ENCODE data around the gene PTAR1. TPM values are rescaled to one million over a fixed set of nuclear protein-coding genes. Genes with fewer than 3 reads are reported as not detected.

Gene PTAR1
- polyA plus RNA-seq, 1 donor from 2014 or later = 17.7 TPM

DNA sequence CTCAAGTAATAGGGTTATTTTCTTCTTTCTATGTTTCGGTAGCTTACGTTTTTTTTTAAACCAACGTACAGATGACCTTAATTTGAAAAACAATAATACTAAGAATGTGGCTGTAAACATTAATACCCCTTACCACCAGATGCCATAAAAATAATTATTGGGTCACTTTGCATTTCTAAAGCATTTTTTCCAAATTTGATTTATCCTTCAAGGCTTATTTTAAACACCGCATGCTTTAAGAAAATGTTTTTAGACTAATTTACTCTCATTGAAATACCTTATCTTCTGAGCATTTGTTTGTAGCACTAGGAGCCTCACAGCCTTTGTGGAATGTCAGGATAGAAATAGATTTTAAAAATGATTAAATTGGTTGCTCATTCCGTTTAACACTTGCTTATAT is 81.9 kb downstream of the PTAR1 start:
- Histone ChIP-seq H3F3A (ENCODE audit: insufficient read depth, low read length, poor library complexity, severe bottlenecking) (no peaks in the 10 kb centered on the region), H3K79me2 (replicated peaks; ENCODE audit: insufficient read depth, low read length) (no peaks in the 10 kb centered on the region), H4K20me1 (ENCODE audit: insufficient read depth) (no peaks in the 10 kb centered on the region), H3K4me2 (ENCODE audit: low read length) (no peak overlapping the region), H3K9me2 (ENCODE audit: insufficient read depth, low read length) (no peaks in the 10 kb centered on the region), H2AFZ (ENCODE audit: low read depth, low read length) (no peak overlapping the region), H3K9me3 (ENCODE audit: low read length) (no peaks in the 10 kb centered on the region), H3K36me3 (ENCODE audit: insufficient read depth, low read length) (no peaks in the 10 kb centered on the region), H3K27me3 (ENCODE audit: insufficient read depth, low read depth, low read length) (no peaks in the 10 kb centered on the region), H3K9ac (ENCODE audit: low read length) (no peak overlapping the region), H3K4me3 (ENCODE audit: low read length) (no peak overlapping the region), H3K27ac (ENCODE audit: low read length) (no peak overlapping the region)
- TF ChIP-seq EZH2 (IDR thresholded peaks at IDR 0.05; ENCODE audit: borderline replicate concordance, insufficient read depth, low read length, poor library complexity, severe bottlenecking) (no peak), SMC3 (conservative IDR thresholded peaks at IDR 0.05; ENCODE audit: poor library complexity) (no peak), TAF1 (IDR thresholded peaks at IDR 0.05; ENCODE audit: low read depth) (no peak), MXI1 (conservative IDR thresholded peaks at IDR 0.05; ENCODE audit: poor library complexity, severe bottlenecking) (no peak), POLR2AphosphoS5 (IDR thresholded peaks at IDR 0.05) (no peak), RAD21 (conservative IDR thresholded peaks at IDR 0.05) (no peak), EP300 (conservative IDR thresholded peaks at IDR 0.05; ENCODE audit: poor library complexity, severe bottlenecking) (no peak)
- TF ChIP-seq, protein P1, sequence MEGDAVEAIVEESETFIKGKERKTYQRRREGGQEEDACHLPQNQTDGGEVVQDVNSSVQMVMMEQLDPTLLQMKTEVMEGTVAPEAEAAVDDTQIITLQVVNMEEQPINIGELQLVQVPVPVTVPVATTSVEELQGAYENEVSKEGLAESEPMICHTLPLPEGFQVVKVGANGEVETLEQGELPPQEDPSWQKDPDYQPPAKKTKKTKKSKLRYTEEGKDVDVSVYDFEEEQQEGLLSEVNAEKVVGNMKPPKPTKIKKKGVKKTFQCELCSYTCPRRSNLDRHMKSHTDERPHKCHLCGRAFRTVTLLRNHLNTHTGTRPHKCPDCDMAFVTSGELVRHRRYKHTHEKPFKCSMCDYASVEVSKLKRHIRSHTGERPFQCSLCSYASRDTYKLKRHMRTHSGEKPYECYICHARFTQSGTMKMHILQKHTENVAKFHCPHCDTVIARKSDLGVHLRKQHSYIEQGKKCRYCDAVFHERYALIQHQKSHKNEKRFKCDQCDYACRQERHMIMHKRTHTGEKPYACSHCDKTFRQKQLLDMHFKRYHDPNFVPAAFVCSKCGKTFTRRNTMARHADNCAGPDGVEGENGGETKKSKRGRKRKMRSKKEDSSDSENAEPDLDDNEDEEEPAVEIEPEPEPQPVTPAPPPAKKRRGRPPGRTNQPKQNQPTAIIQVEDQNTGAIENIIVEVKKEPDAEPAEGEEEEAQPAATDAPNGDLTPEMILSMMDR (IDR thresholded peaks at IDR 0.05; ENCODE audit: poor library complexity, severe bottlenecking) = no peak
- TF ChIP-seq, protein P2, sequence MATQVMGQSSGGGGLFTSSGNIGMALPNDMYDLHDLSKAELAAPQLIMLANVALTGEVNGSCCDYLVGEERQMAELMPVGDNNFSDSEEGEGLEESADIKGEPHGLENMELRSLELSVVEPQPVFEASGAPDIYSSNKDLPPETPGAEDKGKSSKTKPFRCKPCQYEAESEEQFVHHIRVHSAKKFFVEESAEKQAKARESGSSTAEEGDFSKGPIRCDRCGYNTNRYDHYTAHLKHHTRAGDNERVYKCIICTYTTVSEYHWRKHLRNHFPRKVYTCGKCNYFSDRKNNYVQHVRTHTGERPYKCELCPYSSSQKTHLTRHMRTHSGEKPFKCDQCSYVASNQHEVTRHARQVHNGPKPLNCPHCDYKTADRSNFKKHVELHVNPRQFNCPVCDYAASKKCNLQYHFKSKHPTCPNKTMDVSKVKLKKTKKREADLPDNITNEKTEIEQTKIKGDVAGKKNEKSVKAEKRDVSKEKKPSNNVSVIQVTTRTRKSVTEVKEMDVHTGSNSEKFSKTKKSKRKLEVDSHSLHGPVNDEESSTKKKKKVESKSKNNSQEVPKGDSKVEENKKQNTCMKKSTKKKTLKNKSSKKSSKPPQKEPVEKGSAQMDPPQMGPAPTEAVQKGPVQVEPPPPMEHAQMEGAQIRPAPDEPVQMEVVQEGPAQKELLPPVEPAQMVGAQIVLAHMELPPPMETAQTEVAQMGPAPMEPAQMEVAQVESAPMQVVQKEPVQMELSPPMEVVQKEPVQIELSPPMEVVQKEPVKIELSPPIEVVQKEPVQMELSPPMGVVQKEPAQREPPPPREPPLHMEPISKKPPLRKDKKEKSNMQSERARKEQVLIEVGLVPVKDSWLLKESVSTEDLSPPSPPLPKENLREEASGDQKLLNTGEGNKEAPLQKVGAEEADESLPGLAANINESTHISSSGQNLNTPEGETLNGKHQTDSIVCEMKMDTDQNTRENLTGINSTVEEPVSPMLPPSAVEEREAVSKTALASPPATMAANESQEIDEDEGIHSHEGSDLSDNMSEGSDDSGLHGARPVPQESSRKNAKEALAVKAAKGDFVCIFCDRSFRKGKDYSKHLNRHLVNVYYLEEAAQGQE (IDR thresholded peaks at IDR 0.05; ENCODE audit: borderline replicate concordance) = no peak

DNA sequence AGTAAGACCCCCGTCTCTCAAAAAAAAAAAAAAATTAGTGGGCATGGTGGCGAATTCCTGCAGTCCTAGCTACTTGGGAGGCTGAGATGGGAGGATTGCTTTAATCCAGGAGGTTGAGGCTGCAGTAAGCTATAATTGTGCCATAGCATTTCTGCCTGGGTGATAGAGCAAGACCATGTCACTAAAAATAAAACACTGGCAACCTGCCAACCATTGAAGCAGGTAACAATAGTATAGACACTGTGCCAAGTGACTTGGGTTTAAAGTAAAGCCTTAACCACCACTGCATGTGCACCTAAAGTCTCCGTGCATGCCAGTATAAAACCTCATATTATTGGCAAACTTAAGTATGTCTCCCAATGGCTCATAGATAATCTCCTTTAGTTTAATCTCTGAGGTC is 84.2 kb downstream of the PTAR1 start:
- Histone ChIP-seq H2AFZ (ENCODE audit: low read depth, low read length) (no peak overlapping the region), H3K4me2 (ENCODE audit: low read length) (no peak overlapping the region)
- TF ChIP-seq RAD21 (conservative IDR thresholded peaks at IDR 0.05) = no peak
- TF ChIP-seq, protein P1 (IDR thresholded peaks at IDR 0.05; ENCODE audit: poor library complexity, severe bottlenecking) = no peak
- TF ChIP-seq EZH2 (IDR thresholded peaks at IDR 0.05; ENCODE audit: borderline replicate concordance, insufficient read depth, low read length, poor library complexity, severe bottlenecking) = no peak
- TF ChIP-seq MXI1 (conservative IDR thresholded peaks at IDR 0.05; ENCODE audit: poor library complexity, severe bottlenecking) = no peak
- TF ChIP-seq TAF1 (IDR thresholded peaks at IDR 0.05; ENCODE audit: low read depth) = no peak
- TF ChIP-seq, protein P2 (IDR thresholded peaks at IDR 0.05; ENCODE audit: borderline replicate concordance) = no peak
- TF ChIP-seq POLR2AphosphoS5 (IDR thresholded peaks at IDR 0.05) = no peak

More for the DNA sequence above, 84.2 kb downstream of the PTAR1 start:
- Histone ChIP-seq H3K9me2 (ENCODE audit: insufficient read depth, low read length) (no peaks in the 10 kb centered on the region), H3K79me2 (replicated peaks; ENCODE audit: insufficient read depth, low read length) (peaks cover 6% of the 10 kb centered on the region), H3K9ac (ENCODE audit: low read length) (no peak overlapping the region), H3K36me3 (ENCODE audit: insufficient read depth, low read length) (no peaks in the 10 kb centered on the region), H3K9me3 (ENCODE audit: low read length) (no peaks in the 10 kb centered on the region), H3K4me3 (ENCODE audit: low read length) (no peak overlapping the region), H3K27me3 (ENCODE audit: insufficient read depth, low read depth, low read length) (no peaks in the 10 kb centered on the region), H4K20me1 (ENCODE audit: insufficient read depth) (no peaks in the 10 kb centered on the region), H3K27ac (ENCODE audit: low read length) (no peak overlapping the region), H3F3A (ENCODE audit: insufficient read depth, low read length, poor library complexity, severe bottlenecking) (no peaks in the 10 kb centered on the region)
